SHP77 treated with DMSO at 0.1 percent for 48 hours (cell line): ENCODE measurements around the gene COPG1.
"Not testable (repeated sequence)": the region's sequence is repeated elsewhere in the genome, so short reads cannot be mapped to it uniquely, and the experiment has no call there.

ENCODE experiments used
- DNase-seq: peaks from one replicate; lab custom pipeline; 2025; lab: John Stamatoyannopoulos, UW

COPG1 gene, protein sequence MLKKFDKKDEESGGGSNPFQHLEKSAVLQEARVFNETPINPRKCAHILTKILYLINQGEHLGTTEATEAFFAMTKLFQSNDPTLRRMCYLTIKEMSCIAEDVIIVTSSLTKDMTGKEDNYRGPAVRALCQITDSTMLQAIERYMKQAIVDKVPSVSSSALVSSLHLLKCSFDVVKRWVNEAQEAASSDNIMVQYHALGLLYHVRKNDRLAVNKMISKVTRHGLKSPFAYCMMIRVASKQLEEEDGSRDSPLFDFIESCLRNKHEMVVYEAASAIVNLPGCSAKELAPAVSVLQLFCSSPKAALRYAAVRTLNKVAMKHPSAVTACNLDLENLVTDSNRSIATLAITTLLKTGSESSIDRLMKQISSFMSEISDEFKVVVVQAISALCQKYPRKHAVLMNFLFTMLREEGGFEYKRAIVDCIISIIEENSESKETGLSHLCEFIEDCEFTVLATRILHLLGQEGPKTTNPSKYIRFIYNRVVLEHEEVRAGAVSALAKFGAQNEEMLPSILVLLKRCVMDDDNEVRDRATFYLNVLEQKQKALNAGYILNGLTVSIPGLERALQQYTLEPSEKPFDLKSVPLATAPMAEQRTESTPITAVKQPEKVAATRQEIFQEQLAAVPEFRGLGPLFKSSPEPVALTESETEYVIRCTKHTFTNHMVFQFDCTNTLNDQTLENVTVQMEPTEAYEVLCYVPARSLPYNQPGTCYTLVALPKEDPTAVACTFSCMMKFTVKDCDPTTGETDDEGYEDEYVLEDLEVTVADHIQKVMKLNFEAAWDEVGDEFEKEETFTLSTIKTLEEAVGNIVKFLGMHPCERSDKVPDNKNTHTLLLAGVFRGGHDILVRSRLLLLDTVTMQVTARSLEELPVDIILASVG

GRCh38 chr3:129249284-129250065 lies at the start of gene COPG1:
TSS of gene COPG1 (plus strand) at chr3:129249606. CDS start at chr3:129249710, 104 bp downstream.
- DNase-seq: peak; percentile 82

DNA sequence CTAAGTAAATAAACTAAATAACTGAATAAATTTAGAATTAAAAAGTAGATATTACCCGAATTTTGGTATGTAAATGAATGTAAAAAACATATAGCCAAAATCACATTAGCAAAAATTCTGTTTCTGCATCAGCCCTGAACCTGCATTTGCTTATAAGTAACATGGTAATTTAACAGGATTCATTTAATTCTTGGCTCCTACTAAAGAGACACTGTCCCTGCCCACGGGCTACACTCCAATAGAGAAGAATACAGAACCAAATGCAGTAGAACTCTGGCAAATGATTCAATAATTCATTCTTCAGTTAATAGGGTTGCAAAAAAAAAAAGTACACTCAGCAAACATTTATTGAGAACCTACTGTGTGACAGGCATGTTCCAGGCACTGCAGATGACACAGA lies 44.9 kb upstream of the COPG1 start:
- DNase-seq: no peak

DNA sequence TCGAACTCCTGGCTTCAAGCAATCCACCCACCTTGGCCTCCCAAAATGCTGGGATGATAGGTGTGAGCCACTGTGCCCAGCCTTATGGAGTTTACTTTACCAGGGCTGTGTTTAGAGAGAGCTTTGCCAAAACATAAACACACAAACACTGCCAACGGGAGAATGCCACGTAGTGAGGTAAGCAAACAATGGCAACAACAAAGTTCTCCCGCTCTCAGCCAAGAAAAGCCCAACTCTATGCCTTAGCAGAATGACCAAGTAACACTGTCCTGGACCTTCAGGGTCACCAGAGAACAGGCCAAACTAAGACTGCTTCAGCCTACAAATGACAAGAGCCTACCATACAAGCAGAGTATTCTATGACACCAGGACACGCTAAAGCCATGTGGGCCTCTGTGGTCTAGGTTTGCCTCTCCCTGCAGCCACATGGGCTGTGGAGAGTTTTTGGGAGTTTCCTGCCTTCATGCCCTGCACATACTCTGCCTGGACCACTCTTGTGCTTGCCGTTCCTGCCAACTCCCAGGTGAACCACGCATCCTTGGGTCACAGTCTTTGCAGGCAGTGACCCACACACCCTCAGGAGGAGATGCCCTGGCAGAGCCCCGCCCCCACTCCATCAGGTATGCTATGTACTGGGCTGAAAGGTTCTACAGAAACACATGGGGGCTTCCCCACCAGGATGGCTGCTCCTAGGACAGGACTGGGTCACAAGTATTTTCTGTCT lies 44.1 kb upstream of the COPG1 start:
- DNase-seq: no peak

- DNase-seq: no peak
Observed at GRCh38 chr3:129207479-129207878, 41.9 kb upstream of the COPG1 start.

DNA sequence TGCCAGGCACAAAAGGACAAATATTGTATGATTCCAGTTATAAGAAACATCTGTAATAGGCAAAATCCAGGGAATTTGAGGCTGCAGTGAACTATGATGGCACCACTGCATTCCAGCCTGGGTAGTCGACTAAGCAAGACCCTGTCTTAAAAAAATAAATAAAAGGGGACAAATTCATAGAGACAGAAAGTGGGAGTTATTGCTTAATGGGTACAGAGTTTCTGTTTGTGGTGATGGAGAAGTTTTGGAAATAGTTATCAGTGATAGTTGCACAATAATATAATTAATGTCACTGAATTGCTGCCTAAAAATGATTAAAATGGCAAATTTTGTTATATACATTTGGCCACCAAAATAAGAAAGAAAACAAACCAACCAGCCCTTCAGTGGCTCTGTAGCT lies 38.1 kb upstream of the COPG1 start:
- no peak for DNase-seq

- peak; percentile 64 for DNase-seq
Observed at GRCh38 chr3:129211772-129212171, 37.6 kb upstream of the COPG1 start.

- no peak for DNase-seq
Observed at GRCh38 chr3:129213238-129213637, 36.2 kb upstream of the COPG1 start.

GRCh38 chr3:129218742-129219141 lies 30.7 kb upstream of the COPG1 start:
- DNase-seq: no peak

- DNase-seq: not testable (repeated sequence)
Observed at GRCh38 chr3:129224387-129224786, 25.0 kb upstream of the COPG1 start.

DNA sequence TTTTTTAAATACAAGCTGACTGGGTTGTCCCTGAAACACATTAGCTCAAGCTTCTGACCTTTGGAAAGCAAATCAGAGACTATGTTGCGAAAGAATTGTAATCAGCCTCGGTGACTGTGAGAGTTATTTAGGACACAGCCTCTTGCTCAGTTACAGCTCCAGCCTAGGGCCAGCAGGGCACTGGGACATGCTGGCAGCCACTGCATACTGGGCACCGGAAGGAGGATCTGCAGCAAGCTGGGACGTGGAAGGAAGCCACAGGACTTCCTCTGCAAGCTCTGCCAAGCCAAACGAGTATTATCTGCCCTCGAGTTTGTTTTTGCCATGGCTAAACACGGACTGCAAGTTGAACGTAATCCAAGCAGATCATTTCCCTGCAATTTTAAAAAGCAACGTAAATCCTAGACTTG lies 24.4 kb upstream of the COPG1 start:
- no peak for DNase-seq

DNA sequence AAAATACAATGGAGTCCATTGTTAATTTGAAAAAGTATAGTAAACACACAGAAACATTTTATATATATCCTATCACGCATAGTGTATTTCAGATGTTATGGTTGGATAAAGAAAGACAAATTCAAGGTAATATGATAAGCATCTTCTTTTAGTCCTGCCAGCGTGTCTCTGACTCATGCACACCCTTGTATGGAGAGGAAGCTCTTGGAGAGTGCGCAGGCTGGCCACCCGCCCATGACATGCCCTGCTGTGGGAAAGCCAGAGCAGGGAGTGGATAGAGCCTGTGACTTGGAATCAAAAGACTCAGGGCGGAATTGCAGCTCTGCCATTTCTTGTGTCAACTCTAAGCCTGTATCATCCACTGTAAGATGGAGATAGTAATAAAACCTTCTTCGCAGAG lies 23.0 kb upstream of the COPG1 start:
- DNase-seq: no peak

DNA sequence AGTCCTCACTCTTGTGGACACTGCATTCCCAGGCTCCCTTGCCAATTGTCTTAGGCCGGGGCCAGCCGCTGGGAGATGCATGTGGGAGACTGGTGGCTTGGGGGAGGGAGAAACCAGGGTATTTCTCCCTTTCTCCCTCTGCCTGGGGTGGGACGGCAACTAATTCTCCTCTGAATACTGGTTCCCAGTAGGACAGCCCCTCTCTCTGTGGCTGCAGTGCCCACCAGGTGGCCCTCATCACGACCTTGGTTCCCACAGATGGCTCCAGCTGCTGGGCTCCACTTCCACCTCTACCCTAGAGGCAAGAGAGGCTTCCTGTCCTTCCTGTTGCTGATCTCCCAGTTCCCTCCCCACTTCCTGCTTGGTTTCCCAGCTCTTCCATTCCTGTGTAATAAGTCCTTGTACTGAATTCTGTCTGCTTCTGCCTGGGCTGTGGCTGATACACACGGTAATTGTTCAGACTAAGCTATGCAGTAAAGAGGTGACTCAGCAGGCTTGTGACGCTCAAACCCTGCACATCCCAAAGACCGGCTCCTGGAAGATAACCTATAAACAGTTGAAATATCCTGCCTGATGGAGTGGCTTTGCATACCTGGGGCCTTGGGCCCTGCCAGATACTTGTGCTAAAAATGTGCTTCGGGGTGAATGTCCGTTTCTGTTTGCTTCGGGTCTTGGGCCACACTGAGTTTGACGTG lies 20.4 kb upstream of the COPG1 start:
- DNase-seq: no peak

- no peak for DNase-seq
Observed at GRCh38 chr3:129230311-129231019, 18.9 kb upstream of the COPG1 start.

DNA sequence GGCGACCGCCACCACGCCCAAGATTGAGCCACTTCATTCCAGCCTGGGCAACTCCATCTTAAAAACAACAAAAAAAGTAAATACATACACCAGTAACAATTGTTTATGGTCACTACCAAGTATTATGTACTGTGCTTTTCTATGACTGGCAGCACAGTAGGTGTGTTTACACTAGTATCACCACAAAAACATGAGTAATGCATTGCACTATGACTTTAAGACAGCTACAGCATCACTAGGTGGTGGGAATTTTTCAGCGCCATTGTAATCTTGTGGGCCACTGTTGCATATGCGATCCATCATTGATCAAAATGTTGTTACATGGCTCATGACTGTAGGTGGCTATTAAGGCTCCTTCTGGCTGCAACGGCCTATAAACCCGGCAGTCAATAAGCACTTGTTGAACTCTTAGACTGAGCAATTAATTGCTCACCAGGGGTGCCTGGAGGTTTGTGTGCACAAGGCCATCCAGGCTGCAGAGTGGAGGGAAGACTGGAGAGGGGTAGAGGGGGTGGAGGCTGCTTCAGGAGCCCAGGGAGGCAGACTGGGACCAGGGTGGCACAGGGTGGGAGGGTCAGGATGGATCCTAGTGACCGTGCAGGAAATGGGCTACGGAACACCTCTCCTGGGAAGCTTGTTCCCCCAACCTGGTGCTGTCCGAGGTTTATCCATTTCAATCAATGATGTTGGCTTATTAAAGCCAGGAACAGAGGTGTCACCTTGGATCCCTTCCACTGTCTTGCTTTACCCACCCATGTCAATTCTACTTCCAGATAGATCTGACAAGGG lies 17.9 kb upstream of the COPG1 start:
- no peak for DNase-seq

DNA sequence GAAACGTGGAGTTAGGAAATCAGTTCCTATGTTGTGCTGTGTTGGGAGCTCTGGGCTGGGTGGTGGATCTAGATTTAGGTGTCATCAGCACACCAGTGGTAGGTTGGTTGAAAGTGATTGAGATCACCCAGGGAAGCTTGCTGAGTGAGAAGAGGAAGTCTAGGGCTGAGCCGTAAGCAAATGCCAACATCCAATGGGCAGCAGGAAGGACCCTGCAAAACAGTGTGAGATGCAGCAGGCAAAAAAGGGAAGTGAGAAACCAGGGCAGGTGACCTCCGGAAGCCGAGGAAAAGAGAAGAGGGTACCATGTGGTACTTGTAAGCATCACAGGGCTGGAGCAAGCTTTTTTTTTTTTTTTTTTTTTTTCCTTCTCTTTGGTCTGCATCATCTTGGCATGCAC lies 15.9 kb upstream of the COPG1 start:
- DNase-seq: no peak

GRCh38 chr3:129234441-129234840 lies 15.0 kb upstream of the COPG1 start:
- no peak for DNase-seq

DNA sequence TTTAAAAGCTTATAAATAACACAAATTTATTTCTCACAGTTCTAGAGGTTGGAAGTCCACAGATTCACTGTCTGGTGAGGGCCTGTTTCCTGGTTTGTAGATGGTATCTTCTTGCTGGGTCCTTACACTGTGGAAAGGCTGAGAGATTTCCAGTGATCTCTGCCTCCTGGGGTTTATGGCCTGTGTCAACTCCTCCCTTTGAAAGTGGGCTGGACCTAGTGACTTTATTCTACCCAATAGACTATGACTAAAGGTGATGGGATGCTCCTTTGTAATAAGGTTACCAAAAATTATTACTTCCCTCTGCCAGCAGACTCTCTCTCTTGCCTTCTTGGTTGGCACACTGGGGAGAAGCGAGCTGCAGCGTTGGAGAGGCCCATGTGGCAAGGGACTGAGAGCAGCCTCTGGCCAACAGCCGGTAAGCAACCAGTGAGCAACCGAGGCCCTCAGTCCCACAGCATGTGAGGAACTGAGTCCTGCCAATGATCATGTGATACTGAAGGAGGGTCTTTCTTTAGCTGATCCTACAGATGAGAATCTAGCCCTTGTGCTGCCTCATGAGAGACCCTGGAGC lies 14.0 kb upstream of the COPG1 start:
- no peak for DNase-seq

DNA sequence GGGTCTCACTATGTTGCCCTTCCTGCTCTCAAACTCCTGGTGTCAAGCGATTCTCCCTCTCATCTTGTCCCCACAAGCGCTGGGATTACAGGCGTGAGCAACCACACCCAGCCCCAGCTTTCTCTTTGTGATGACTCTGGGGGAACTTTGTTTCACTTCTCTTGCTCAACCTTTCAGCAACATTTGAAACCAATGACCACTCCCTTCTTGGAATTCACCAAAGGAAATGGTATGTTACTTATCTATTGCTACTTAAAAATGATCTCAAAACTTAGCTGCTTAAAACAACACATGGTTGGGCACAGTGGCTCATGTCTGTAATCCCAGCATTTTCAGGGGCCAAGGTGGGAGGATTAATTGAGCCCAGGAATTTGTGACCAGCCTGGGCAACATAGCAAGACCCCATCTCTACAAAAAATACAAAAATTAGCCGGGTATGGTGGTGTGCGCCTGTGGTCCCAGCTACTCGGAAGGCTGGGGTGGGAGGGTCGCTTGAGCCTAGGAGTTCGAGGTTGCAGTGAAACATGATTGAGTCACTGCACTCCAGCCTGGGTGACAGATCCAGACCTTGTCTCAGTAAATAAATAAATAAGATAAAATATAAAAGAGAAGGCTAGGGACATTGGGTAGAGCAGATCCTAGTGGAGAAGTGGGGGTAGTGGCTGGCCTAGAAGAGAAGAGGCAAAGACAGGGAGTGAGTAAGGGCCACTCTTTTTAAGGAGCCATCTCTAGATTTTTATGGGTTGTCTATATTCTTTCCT lies 10.3 kb upstream of the COPG1 start:
- DNase-seq: no peak
